Endothelial cell (in vitro differentiated cells): ENCODE measurements around the gene NEIL3. TPM values are rescaled to one million over a fixed set of nuclear protein-coding genes. Genes with fewer than 3 reads are reported as not detected.

ENCODE experiments used
- DNase-seq: peaks from one replicate; pipeline ENCODE4 v3.0.0; 2021; ENCODE audit warnings: low spot score
- H3K27ac Mint-ChIP-seq: one replicate; pipeline ENCODE4 v1.8.0; 2021; ENCODE audit warnings: mixed read lengths, inconsistent platforms; ENCODE audit not compliant: unreplicated experiment
- H3K27me3 Mint-ChIP-seq: one replicate; pipeline ENCODE4 v1.8.0; 2021; ENCODE audit warnings: mild to moderate bottlenecking, moderate library complexity, mixed read lengths, inconsistent platforms; ENCODE audit not compliant: unreplicated experiment
- H3K36me3 Mint-ChIP-seq: one replicate; pipeline ENCODE4 v1.8.0; 2021; ENCODE audit warnings: mild to moderate bottlenecking, low read depth, mixed read lengths, inconsistent platforms; ENCODE audit not compliant: unreplicated experiment
- H3K4me1 Mint-ChIP-seq: one replicate; pipeline ENCODE4 v1.8.0; 2021; ENCODE audit warnings: mild to moderate bottlenecking, mixed read lengths, inconsistent platforms; ENCODE audit not compliant: unreplicated experiment
- H3K4me3 Mint-ChIP-seq: one replicate; pipeline ENCODE4 v1.8.0; 2021; ENCODE audit warnings: mild to moderate bottlenecking, mixed read lengths, inconsistent platforms; ENCODE audit not compliant: unreplicated experiment
- H3K9me3 Mint-ChIP-seq: one replicate; pipeline ENCODE4 v1.8.0; 2021; ENCODE audit warnings: mixed read lengths, inconsistent platforms; ENCODE audit not compliant: unreplicated experiment
- CTCF ChIP-seq: fragments of 200-600 bp; sonication (generic); IDR thresholded peaks from one replicate; pipeline ENCODE4 v1.5.0; 2021; ENCODE audit warnings: antibody characterized with exemption; ENCODE audit not compliant: unreplicated experiment
- total RNA-seq: library from RNA; stranded (reverse); fragmentation: NEBNext Ultra II Directional; extraction: Animal tissue kit (Norgen Biotek cat#: 25700); gene quantifications from one replicate; pipeline ENCODE4 v1.2.1, GENCODE V29; 2021; ENCODE audit not compliant: unreplicated experiment

NEIL3 gene
- total RNA-seq, 1 donor from 2014 or later, result 1.7 TPM

- H3K9me3 Mint-ChIP-seq, result no peaks in the 10 kb centered on the region
- TF ChIP-seq CTCF, result no peak
- H3K4me3 Mint-ChIP-seq, result no peak overlapping the region
- H3K36me3 Mint-ChIP-seq, result no peaks in the 10 kb centered on the region
- DNase-seq, result no peak
- H3K27ac Mint-ChIP-seq, result no peak overlapping the region
- H3K27me3 Mint-ChIP-seq, result no peaks in the 10 kb centered on the region
- no peaks in the 10 kb centered on the region for H3K4me1 Mint-ChIP-seq
Measured at GRCh38 chr4:177282284-177282835, 27.3 kb upstream of the NEIL3 start.

GRCh38 chr4:177283167-177283566, 26.5 kb upstream of the NEIL3 start:
- H3K27ac Mint-ChIP-seq, result no peak overlapping the region
- no peaks in the 10 kb centered on the region for H3K4me1 Mint-ChIP-seq
- no peak overlapping the region for H3K4me3 Mint-ChIP-seq
- no peaks in the 10 kb centered on the region for H3K36me3 Mint-ChIP-seq
- DNase-seq, result no peak
- H3K27me3 Mint-ChIP-seq, result no peaks in the 10 kb centered on the region
- TF ChIP-seq CTCF, result no peak
- H3K9me3 Mint-ChIP-seq, result no peaks in the 10 kb centered on the region

GRCh38 chr4:177285953-177286352, 23.7 kb upstream of the NEIL3 start:
- Mint-ChIP-seq H3K27ac (no peak overlapping the region), H3K9me3 (no peaks in the 10 kb centered on the region), H3K4me1 (no peaks in the 10 kb centered on the region), H3K4me3 (no peak overlapping the region), H3K27me3 (no peaks in the 10 kb centered on the region), H3K36me3 (no peaks in the 10 kb centered on the region)
- no peak for DNase-seq
- no peak for TF ChIP-seq CTCF

GRCh38 chr4:177287255-177287654, 22.4 kb upstream of the NEIL3 start:
- Mint-ChIP-seq H3K27me3 (no peaks in the 10 kb centered on the region), H3K4me3 (no peak overlapping the region), H3K9me3 (no peaks in the 10 kb centered on the region), H3K4me1 (no peaks in the 10 kb centered on the region), H3K27ac (no peak overlapping the region), H3K36me3 (no peaks in the 10 kb centered on the region)
- TF ChIP-seq CTCF, result no peak
- DNase-seq, result no peak

- H3K4me1 Mint-ChIP-seq, result no peaks in the 10 kb centered on the region
- TF ChIP-seq CTCF, result no peak
- no peak for DNase-seq
- no peaks in the 10 kb centered on the region for H3K36me3 Mint-ChIP-seq
- no peak overlapping the region for H3K27ac Mint-ChIP-seq
- H3K4me3 Mint-ChIP-seq, result no peak overlapping the region
- no peaks in the 10 kb centered on the region for H3K27me3 Mint-ChIP-seq
- no peaks in the 10 kb centered on the region for H3K9me3 Mint-ChIP-seq
Measured at GRCh38 chr4:177288335-177288734, 21.3 kb upstream of the NEIL3 start.
